CD4-positive, alpha-beta memory T cell (primary cell): ENCODE measurements around the gene CFC1B. TPM values are rescaled to one million over a fixed set of nuclear protein-coding genes. Genes with fewer than 3 reads are reported as not detected.
"Not testable (repeated sequence)": the region's sequence is repeated elsewhere in the genome, so short reads cannot be mapped to it uniquely, and the experiment has no call there.

Experiments used
- CTCF ChIA-PET: fragments of 350-600 bp; sonication (Branson Sonifier 250); formaldehyde crosslinking; loops from one replicate; lab custom pipeline; 2021; ENCODE audit warnings: inconsistent platforms; ENCODE audit not compliant: partially characterized antibody; lab: Charles Lee
- POLR2A ChIA-PET: fragments of 350-600 bp; sonication (Branson Sonifier 250); formaldehyde crosslinking; loops from one replicate; lab custom pipeline; 2021; ENCODE audit not compliant: partially characterized antibody; lab: Charles Lee
- DNase-seq, 5 donors: peaks; one replicate each; pipeline versions ENCODE4 v3.0.0 to v3.0.0-alpha.2; 2020 to 2022; ENCODE audit warnings: mixed read lengths in 1 of 5
- H3K27ac ChIP-seq: one replicate; pipeline ENCODE4 v1.7.0; 2013; ENCODE audit warnings: low read depth, low read length
- H3K27me3 ChIP-seq: 2 replicates; pipeline ENCODE4 v1.7.0; 2013; ENCODE audit warnings: mild to moderate bottlenecking, low read length, moderate library complexity; ENCODE audit not compliant: insufficient read depth
- H3K36me3 ChIP-seq: 2 replicates; pipeline ENCODE4 v1.7.0; 2013; ENCODE audit warnings: mild to moderate bottlenecking, low read length, moderate library complexity; ENCODE audit not compliant: insufficient read depth
- H3K4me1 ChIP-seq: 2 replicates; pipeline ENCODE4 v1.7.0; 2013; ENCODE audit warnings: mild to moderate bottlenecking, low read length, moderate library complexity; ENCODE audit not compliant: insufficient read depth
- H3K4me3 ChIP-seq, 2 donors: one replicate each; pipeline ENCODE4 v1.7.0; 2013; ENCODE audit warnings: low read length in 2 of 2, mild to moderate bottlenecking in 1 of 2
- H3K9me3 ChIP-seq, 2 donors: one replicate each; pipeline ENCODE4 v1.7.0; 2013; ENCODE audit warnings: low read length in 2 of 2, control low read depth in 1 of 2; ENCODE audit not compliant: control insufficient read depth in 1 of 2
- H3K27ac Mint-ChIP-seq, 7 donors: one replicate each; pipeline ENCODE4 v1.8.0; 2020 to 2021; ENCODE audit warnings: mixed read lengths in 7 of 7, mild to moderate bottlenecking in 6 of 7, inconsistent platforms in 3 of 7, moderate library complexity in 3 of 7
- H3K27me3 Mint-ChIP-seq, 2 donors: one replicate each; pipeline ENCODE4 v1.8.0; 2020 to 2021; ENCODE audit warnings: mixed read lengths in 2 of 2
- H3K36me3 Mint-ChIP-seq, 2 donors: one replicate each; pipeline ENCODE4 v1.8.0; 2020 to 2021; ENCODE audit warnings: mixed read lengths in 2 of 2, inconsistent platforms in 1 of 2, mild to moderate bottlenecking in 1 of 2
- H3K4me1 Mint-ChIP-seq, 4 donors: one replicate each; pipeline ENCODE4 v1.8.0; 2020 to 2021; ENCODE audit warnings: mixed read lengths in 4 of 4, mild to moderate bottlenecking in 1 of 4
- H3K4me3 Mint-ChIP-seq, 8 donors: one replicate each; pipeline ENCODE4 v1.8.0; 2020 to 2021; ENCODE audit warnings: mixed read lengths in 8 of 8, mild to moderate bottlenecking in 7 of 8, moderate library complexity in 6 of 8, inconsistent platforms in 3 of 8
- H3K9me3 Mint-ChIP-seq, 8 donors: one replicate each; pipeline ENCODE4 v1.8.0; 2020 to 2021; ENCODE audit warnings: mixed read lengths in 8 of 8, mild to moderate bottlenecking in 5 of 8, inconsistent platforms in 3 of 8, moderate library complexity in 1 of 8
- intact Hi-C: fragments of 100-400 bp; cut with micrococcal nuclease; formaldehyde crosslinking; loops from one replicate; pipeline ENCODE4 v1.15.1; 2023
- polyA plus RNA-seq, 2 donors: library from polyadenylated mRNA; unstranded; fragments of 300-500 nt; fragmentation: Illumina TruSeq; gene quantifications; one replicate each; pipeline ENCODE4 v1.2.3, GENCODE V29; 2021
- total RNA-seq, 2 experiments: library from RNA; stranded (reverse); gene quantifications; one replicate each; pipeline ENCODE4 v1.2.3, GENCODE V29; 2021

The CFC1B gene
- total RNA-seq (not detected), polyA plus RNA-seq (not detected)

GRCh38 chr2:130520992-130521391 lies at the start of gene CFC1B:
Gene CFC1B (plus strand): TSS chr2:130521222. CDS start chr2:130521485, 263 bp downstream.
- intact Hi-C loops, DNase-seq, H3K36me3 ChIP-seq, H3K36me3 Mint-ChIP-seq, H3K4me3 Mint-ChIP-seq, H3K4me3 ChIP-seq, POLR2A ChIA-PET, H3K27me3 Mint-ChIP-seq, H3K27ac ChIP-seq, CTCF ChIA-PET, H3K27me3 ChIP-seq, H3K4me1 ChIP-seq, H3K27ac Mint-ChIP-seq, H3K9me3 Mint-ChIP-seq, H3K4me1 Mint-ChIP-seq, H3K9me3 ChIP-seq: not testable (repeated sequence)

DNA sequence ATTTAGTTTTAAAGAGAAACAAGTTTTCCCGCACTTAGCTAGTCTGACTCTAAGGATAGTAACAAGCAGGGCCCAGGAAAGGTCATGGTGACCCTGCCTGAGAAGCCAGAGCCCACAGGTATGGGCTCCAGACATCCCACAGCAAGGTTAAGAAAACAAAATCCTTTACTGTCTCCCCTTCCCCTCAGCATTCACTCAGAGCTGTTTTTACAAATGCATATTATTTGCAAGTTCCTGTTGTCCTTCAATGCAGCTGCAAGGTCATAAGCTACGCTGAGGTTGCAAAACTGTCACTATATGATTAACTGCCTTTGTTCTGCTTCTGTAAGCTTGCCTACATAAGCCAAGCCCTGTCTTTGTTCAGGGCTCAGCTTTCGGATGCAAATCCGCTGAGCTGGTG lies 29.9 kb upstream of the CFC1B start:
- H3K4me3 Mint-ChIP-seq, POLR2A ChIA-PET, H3K9me3 ChIP-seq, H3K27ac Mint-ChIP-seq, H3K9me3 Mint-ChIP-seq, DNase-seq, H3K4me1 Mint-ChIP-seq, H3K36me3 Mint-ChIP-seq, CTCF ChIA-PET, H3K4me1 ChIP-seq, intact Hi-C loops, H3K4me3 ChIP-seq, H3K27ac ChIP-seq, H3K27me3 Mint-ChIP-seq, H3K36me3 ChIP-seq, H3K27me3 ChIP-seq: not testable (repeated sequence)

DNA sequence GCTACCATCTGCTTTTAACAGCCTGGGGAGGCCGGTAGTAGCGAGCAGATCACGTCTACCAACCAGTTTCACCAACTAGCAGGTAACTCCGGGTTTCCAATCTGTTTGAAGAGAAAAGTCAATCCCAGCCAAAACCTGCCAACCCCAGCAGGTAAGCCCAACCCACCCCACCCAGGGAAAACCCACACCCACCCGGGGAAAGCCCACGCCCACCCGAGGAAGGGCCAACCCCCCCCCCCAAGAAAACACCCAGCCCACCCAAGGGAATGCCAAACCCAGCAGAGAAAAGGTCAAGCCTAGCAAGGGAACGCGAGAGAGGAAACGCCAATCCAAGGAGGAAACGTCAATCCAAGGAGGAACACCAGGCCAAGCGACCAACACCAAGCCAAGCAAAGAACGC lies 11.8 kb upstream of the CFC1B start, which contains the start of gene POTEI:
TSS of gene POTEI (minus strand) at position 101 of the 400 bp plus-strand sequence. CDS start at position 8, 93 bp downstream.
- H3K27me3 ChIP-seq, DNase-seq, H3K36me3 Mint-ChIP-seq, H3K27ac Mint-ChIP-seq, POLR2A ChIA-PET, H3K4me3 Mint-ChIP-seq, H3K9me3 ChIP-seq, H3K4me1 Mint-ChIP-seq, CTCF ChIA-PET, H3K27ac ChIP-seq, H3K9me3 Mint-ChIP-seq, H3K27me3 Mint-ChIP-seq, H3K4me1 ChIP-seq, H3K36me3 ChIP-seq, intact Hi-C loops, H3K4me3 ChIP-seq: not testable (repeated sequence)

DNA sequence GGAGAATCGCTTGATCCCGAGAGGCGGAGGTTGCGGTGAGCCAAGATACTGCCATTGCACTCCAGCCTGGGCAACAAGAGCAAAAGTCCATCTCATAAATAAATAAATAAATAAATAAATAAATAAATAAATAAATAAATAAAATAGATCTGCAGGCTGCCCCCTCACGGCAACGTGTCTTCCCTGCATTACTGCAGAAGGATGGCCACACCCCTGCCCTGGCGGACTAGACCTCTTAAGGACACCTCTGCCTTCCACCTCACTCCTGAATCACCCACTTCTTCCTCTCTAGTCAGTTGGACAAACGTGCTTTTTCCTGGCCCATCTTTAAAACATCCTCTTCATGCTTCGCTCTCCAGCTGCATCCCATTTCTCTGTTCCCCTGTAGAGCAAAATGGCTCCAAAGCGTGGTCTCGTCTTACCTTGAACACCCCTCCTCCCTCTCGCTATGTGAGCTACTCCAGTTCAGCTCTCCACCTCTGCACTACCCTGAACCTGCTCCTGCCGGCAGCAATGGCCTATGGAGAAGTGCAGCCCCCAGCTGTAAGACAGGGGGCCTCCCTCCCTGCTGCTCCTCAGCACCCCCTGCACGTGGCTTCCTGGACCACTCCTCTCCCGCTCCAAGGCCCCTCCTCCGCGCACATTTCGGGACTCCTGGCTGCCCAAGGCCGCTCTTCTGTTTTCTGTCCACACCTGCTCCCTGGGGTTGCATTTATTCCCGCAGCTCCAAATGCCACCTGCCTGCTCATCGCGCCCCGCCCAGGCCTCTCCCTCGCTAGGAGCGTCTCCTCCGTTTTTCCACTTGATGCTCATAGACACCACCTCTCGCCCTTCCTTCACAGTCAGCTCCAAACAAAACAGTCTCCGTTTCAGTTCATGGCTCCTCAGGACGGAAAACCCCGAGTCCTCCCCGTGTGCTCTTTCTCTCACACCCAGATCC lies 9.9 kb upstream of the CFC1B start:
- intact Hi-C loops, H3K27me3 ChIP-seq, H3K27ac Mint-ChIP-seq, H3K36me3 Mint-ChIP-seq, H3K9me3 Mint-ChIP-seq, H3K36me3 ChIP-seq, CTCF ChIA-PET, H3K4me1 Mint-ChIP-seq, H3K4me3 ChIP-seq, DNase-seq, H3K27ac ChIP-seq, POLR2A ChIA-PET, H3K4me3 Mint-ChIP-seq, H3K27me3 Mint-ChIP-seq, H3K9me3 ChIP-seq, H3K4me1 ChIP-seq: not testable (repeated sequence)

DNA sequence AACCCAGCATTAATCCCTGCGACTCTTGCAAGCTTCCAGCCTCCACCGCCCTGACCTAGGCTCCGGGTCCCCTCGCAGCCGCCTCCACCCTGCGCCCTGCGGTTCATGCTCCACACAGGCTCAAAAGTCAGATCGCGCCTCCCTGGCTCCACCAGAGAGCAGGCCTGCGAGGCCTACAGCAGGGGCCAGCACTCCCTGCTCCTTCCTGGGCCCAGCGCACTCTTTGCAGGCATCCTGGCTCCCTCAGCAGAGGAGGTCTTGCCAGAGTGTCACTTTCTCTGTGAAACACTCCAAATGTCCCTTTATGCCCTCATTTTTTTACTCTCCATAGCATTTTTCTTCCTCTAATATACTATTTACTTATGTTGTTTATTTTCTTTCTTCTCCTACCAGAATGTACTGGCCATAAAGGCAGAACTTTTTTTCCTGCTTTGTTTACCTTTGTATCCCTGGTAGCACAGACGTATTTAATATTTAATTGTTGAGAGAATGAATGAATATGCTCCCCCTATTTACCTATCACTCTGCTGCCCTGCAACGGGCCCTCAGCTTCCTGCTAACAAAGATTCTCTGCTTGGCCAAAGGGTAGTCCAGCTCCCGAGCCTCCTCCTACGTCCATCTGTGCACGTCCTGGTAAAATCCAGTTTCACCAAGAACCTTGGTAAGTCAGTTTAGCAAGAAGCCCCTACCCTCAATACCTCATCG lies 9.1 kb upstream of the CFC1B start:
- H3K9me3 Mint-ChIP-seq, H3K27me3 Mint-ChIP-seq, POLR2A ChIA-PET, DNase-seq, H3K4me1 ChIP-seq, H3K4me3 ChIP-seq, H3K4me3 Mint-ChIP-seq, intact Hi-C loops, H3K27ac ChIP-seq, H3K27ac Mint-ChIP-seq, H3K27me3 ChIP-seq, H3K36me3 ChIP-seq, H3K4me1 Mint-ChIP-seq, CTCF ChIA-PET, H3K36me3 Mint-ChIP-seq, H3K9me3 ChIP-seq: not testable (repeated sequence)

GRCh38 chr2:130518516-130519106 lies 2.4 kb upstream of the CFC1B start:
- H3K27ac ChIP-seq, POLR2A ChIA-PET, H3K9me3 ChIP-seq, H3K4me3 Mint-ChIP-seq, intact Hi-C loops, H3K4me1 Mint-ChIP-seq, H3K4me3 ChIP-seq, H3K27ac Mint-ChIP-seq, CTCF ChIA-PET, H3K36me3 Mint-ChIP-seq, DNase-seq, H3K4me1 ChIP-seq, H3K9me3 Mint-ChIP-seq, H3K27me3 ChIP-seq, H3K27me3 Mint-ChIP-seq, H3K36me3 ChIP-seq: not testable (repeated sequence)

GRCh38 chr2:130522390-130522789 lies 1.4 kb downstream of the CFC1B start:
- H3K27me3 ChIP-seq, H3K4me1 ChIP-seq, DNase-seq, H3K9me3 Mint-ChIP-seq, H3K4me3 ChIP-seq, H3K27ac Mint-ChIP-seq, H3K4me3 Mint-ChIP-seq, H3K27me3 Mint-ChIP-seq, intact Hi-C loops, POLR2A ChIA-PET, H3K36me3 Mint-ChIP-seq, H3K4me1 Mint-ChIP-seq, H3K27ac ChIP-seq, H3K36me3 ChIP-seq, CTCF ChIA-PET, H3K9me3 ChIP-seq: not testable (repeated sequence)
